Retina (tissue), 1 donor: ENCODE data around the gene CCL1.
A peak's percentile ranks its signal among the peaks of the same experiment; 100 is the strongest.

Experiments
- DNase-seq: peaks from one replicate; pipeline ENCODE4 v3.0.0-alpha.2; 2016

CCL1 gene

DNA sequence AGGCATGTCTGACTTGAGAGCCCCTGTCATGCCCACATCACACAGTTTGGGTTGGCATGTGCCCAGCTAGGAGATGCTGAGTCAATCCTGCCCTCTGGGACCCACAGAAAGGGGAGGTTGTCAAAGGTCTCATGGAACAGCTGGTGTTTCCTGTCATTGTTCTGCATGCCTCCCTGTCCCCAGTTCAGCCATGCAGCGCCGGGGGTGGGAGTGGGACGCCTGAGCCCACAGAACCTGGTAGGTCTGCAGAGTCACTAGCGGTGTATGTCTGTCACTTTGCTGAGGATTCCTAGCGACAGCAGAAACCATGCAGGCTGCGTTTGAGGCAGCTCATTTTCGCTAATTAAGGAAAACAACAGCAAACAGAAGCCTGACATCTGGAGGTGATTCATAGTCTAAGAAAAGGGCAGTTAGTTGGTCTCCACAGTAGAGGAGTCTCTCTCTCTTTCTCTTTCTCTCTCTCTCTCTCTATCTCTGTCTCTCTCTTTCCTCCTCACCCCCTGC is 19.6 kb upstream of the CCL1 start:
- no peak for DNase-seq

DNA sequence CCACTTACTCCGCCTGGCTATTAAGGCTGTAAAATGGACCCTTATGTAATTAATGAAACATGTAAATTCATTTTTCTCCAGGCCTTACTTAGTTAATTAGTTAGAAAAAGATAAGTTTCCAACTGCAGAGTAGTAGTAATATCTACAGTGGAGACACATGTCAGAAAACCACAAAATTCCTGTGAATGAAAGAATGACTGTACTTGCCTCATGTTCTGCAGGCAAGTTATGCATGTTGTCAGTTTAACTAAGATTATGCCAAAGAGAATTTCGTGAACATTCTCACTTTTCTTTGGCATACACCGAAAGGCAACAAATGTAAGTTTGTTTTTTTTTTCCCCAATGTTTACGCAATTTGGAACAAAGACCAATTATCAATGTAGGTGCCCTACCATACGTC is 16.8 kb upstream of the CCL1 start:
- no peak for DNase-seq

DNA sequence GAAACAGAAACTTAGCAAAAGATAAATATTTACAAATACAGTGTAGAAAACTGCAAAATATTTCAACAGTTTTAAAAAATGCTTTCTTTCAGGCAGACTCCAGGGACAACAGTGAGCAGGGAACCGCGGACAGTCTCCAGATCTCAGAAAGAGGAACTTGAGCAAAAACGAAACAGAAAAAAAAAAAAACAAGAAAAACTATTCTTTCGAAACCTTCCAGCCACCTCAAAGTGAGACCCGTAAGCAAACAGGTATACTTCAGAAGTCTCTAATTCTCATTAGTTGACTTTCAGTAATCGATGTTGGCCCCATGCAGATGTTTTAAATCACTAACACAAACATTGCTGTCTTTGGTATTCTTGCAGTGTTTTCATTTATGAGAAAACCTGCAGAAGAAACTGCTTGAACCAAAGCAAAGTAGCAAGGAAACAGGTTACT is 15.7 kb upstream of the CCL1 start:
- DNase-seq: no peak

DNA sequence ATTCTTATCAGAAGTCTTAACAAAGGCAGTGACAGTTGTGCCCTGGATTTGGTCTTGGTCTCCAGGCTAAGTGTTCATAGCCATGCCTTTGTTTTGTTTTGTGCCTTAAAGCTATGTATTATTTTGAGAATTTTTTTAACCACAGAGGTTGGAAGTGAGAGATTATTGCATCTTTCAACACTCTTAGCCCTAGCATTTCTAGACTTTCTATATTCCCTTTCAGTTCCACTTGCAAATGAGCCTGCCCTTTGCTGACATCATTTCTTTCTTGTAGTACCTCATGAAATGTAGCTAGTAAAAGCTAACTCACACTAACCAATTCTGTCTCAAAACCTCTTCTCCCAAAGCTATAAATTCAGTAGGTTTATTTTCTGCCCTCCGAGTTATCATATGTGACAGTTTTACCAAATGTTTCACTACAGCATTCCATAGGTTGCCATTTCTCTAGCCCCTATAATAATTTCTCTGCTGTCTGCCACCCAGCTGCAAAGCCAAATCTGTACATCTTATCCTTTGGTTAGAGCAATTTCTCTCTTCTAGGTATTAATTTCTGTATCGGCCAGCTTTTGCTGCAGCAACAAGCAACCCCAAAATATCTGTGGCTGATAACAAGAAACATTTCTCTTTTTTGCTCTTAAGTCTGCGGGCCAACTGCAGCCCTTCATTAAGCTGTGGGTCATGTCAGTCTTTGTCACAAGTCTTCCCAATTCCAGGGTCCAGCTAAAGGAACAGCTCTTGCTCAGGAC is 14.2 kb upstream of the CCL1 start:
- no peak for DNase-seq

DNA sequence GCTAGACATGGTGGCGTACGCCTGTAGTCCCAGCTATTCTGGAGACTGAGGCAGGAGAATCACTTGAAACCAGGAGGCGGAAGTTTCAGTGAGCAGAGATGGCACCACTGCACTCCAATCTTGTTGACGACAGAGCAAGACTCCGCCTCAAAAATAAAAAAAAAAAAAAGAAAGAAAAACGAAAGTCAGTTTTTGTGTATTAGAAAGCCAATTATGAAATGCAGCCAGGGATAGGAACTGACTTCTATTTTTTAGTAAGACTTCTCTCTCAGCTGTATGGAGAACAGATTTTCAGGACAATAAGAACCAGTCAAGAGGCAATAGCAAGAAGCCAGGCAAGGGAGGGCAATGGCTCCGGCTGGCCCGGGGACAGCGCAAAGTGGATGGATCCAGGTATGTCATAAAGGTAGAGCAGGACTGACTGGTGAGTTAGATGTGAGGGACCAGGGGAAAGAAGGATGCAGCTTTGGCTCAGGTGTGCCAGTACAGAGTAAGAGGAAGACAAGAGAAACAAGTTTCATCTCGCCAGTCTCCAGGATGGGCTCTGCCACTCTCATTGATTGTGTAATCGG is 12.5 kb upstream of the CCL1 start:
- no peak for DNase-seq

DNA sequence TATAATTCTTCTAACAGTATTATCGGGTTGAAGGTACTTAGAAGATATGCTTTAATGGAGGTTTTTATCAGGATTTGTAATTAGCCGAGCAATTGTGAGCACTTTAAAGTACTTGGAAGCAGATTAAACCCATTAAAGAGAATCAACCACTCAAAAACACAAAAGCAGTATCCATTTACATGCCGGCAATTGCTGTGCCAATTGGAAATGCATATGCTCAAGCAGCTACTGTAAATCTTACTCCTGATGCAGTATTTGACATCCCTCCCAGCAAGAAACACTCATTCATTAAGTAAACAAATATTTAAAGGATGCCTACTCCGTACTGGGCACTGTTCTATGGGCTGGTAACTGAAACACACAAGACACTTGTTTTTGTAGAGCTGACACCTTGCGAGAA is 11.4 kb upstream of the CCL1 start:
- DNase-seq: no peak

DNA sequence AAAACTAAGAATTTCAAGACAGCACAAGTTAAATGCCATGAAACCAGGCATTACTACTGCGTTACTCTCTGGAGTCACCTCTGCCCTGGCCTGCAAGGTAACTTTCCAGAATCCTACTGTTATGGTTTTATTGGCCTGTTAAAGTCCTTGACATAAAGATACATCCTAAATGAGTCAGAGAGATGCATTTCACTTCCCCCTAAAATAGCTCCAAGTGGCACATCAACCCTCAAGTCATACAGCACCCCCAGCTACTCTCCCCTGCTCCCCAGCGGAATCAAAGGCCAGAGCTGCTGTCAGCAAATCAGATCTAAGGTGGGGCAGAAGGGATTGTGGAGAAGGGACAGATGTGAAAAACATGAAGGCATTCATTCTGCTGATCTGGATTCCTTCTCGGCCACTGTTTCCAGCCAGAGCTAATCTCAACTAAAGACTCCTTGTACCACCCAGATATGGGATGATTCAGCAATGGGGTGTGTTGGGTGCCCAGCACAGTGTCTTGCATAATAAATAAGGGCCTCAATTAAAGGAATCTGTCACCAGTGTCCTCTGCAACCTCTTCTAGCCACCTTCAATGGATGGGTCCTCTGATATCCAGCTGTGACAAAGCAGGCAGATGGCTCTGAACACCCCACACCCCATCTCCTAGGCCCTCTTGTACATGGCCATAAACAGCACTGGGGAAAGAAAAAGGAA is 8.5 kb upstream of the CCL1 start:
- DNase-seq: no peak

DNA sequence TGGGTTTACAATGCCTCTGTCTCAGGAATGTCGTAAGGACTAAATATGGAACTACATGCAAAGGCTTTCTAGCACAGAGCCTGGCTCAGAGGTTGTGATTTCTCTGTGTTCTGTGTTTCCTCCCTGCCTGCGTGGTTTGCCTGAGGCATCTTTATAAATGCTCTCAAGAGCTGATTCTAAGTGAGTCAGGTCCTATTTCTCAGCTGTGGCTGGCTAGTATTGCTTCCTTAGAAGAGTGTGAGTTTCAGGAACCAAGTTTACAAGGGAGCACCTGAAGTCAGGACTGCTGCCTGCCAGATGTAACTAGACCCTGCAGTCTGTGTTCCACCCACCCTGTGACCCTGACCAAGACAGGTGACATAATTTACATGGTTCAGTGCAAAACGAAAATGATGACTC is 8.0 kb upstream of the CCL1 start:
- no peak for DNase-seq

DNA sequence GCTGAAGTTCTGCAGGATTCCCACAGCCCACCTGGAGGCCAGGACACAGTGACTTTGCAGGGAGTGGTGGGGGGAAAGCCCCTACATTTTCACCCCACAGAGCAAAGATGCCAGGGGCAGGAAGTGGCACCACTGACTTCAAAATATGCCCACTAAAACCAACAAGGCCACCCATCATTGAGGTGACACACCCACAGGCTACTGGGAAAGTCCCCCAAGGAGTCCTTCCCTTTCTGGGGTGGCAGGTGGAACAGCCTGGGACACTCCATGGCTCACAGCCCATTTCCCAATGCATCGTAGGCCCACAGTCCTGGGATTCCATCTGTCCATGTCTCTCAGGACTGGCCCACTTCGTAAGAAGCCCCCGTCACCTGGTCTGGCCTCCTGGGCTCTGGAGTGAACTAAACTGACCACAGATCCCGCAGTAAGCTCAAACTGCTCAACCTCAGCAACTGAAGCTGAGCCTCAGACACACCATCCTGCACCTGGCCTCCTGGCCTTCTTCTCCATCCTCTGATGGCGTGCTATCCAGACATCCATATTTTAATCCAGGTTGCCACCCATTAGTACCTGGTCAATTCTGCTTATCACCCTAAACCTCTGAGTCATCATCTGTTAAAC is 7.5 kb upstream of the CCL1 start:
- no peak for DNase-seq

DNA sequence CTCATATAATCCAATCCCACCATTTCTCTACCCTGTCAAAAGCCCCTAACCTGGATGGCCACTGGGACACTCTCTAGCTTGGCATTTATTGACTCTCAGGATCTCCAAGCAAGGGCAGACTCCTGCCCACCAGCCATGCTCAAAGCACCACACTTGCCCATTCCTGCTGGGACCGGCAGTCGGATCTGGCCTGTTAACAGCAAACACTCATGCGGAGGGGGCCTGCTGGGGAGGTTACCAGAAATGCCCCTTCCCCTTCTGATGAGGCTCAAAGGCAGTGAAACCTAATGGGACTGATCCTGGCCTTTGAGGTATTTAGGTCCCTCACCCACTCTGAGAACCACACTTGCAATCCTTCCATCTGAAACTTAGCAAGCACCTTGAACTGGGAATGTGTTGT is 6.5 kb upstream of the CCL1 start:
- no peak for DNase-seq

DNA sequence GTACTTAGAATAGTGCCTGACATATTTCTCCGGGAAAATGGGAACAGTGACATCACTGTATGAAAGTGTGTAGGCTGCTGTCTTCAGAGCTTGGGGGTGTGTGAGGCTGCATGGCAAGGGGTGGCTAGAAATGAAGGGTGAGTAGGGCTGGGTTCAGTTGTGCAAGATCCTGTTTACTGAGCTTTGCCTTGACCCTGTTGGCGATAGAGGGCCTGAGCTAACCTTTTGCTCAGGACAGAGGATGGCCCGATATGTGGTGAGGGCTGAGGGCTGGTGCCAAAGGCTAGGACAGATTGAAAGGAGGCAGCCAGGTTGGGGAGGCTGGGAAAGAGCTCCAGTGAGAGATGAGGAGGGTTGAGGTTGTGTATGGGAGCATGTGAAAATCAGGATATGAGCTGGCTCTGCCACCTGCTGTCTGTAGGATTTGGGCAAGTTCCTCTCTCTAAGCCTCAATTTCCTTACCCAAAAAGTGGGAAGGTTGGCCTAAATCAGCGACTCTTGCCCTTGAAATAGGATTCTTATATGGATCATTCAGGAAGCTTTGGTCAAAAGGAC is 6.0 kb upstream of the CCL1 start:
- DNase-seq: no peak

DNA sequence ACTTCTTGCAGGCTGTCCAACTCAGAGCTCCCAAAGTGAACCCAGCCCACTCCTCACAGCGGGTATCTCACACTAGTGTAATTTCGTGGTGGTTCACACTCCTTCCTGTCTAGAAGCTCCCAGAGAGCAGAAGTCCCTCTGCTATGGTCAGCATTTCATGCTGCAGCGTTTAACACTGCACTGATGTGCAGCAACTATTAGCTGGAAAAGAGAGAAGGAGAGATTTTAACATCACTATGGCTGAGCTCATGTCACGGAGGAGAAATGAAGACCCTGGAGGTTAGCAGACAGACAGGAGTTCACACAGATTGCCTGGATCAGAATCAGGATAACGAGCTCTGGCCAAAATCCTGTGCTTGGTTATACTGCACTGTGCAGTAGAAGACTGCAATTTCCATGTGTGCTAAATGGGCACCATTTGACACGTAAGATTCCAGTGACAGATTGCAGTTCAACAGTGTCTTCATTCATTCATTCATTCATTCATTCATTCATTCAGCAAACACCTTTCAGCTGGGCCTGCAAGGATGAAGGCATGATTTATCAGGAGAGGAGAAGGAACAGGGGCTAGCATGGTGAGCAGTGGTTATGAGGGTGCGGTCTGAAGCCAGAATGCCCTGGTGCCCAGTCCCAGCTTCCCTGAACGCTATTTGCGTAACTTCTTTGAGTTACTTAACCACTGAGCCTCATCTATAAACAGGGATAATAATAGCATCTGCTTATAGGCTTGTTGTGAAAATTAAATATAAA is 5.3 kb upstream of the CCL1 start:
- DNase-seq: no peak

DNA sequence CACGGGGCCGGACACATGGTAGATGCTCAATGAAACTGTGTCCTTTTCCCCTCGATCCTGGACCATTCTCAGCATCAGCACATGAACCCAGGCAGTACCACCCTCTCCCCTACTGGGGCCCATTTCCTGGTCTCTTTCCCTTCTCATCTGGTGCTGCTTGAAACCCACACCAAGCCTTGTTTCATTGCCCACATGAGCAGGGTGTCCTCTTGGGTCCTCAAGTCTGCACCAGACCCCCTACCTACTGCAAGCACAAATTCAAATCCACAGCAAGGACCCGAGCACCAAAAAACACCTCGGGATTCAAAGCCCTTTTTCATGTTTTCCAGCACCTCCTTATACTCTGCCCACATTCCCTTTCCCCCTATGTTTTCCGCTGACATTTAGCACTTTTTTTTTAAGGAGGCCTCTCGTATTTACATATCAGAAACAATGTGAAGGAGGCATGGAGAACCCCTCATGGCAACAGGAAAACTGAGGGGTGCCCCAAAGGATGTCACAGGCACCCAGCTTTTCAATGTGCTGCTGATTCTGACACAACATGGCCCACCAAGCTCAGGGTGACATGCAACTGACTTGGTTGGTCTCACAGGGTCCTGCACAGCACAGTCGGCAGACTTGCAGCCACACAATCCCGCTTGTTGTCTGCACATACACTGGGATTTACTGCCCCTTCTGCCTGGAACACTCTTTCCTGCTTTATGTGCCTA is 4.6 kb upstream of the CCL1 start:
- DNase-seq: no peak

DNA sequence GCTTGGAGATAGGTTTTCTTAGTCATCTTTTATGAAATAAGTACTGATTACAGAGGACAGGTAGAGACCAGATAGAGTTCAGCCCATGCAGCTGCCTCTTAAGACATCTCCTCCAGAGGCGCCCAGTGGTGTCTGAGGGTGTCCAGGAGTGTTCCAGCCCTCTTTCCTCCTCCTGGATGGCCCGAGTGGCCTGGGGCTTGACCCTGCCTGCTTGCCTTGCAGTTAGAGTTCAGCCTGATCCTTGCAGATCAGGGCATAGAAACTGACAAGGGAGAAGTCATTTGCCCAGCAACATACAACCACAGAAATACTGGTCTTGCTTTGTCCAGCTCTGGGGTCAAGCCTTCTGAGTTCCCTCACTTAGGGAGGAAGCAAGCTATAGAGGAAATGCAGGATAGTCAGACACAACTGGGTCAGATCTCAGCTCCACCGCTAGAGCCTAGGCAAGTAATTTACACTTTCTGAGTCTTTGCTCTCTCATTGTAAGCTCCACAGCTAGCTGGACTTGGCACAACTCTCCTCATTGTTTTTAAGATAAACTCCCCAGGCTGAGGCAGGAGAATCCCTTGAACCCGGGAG is 3.6 kb upstream of the CCL1 start:
- no peak for DNase-seq

DNA sequence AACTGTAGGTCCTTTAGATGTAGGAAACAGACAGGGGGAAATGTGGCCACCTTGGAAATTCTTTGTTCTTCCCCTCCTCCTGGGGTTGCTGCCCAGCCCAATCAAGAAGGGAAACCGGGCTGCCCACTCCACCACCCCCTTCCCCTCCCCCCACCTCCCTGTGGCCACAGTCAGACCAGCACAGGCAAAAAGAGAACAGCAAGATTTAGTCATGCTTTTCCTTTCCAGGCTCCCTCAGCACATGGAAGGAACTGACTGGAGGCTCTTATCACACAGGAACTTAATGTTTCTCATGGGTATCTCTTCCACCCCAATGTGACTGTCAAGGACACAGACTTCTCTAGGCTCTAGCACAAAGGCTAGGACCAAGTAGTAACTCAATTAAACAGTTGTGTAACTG is 3.0 kb upstream of the CCL1 start:
- no peak for DNase-seq

DNA sequence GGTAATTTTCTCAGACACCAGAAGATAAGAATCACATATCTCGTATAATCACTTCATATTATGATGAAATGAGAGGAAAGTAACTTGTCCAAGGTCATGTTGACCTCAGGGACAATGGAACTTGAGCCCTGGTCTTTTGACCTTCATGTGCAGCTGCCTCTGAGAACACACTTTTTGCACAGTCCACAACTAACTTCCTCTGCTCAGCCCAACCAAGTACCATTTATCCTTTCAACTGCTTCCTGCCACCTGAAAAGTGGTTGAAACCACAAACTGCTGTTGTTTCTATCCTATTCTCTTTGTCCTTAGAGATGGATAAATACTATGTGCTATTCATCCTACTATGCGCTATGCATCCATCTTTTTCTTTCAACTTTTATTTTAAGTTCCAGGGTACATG is 2.3 kb upstream of the CCL1 start:
- DNase-seq: no peak

DNA sequence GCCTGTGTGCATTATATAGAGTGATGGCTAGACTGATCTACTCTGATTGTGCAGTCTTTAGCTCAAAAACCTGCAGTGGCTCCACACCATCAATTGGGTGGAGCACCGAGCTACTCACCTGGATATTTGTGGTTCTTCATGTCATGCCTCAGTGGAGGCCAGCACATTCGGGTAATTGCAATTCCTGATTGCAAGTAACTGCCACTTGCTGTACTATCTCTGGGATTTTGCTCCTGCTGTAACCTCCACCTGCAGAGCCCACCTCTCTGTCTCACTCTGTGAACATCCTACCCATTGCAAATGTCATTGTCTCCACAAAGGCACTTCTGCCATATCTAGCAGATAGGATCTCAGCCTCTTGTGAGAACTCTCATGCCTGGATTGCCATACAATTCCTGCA is 1.7 kb upstream of the CCL1 start:
- no peak for DNase-seq

DNA sequence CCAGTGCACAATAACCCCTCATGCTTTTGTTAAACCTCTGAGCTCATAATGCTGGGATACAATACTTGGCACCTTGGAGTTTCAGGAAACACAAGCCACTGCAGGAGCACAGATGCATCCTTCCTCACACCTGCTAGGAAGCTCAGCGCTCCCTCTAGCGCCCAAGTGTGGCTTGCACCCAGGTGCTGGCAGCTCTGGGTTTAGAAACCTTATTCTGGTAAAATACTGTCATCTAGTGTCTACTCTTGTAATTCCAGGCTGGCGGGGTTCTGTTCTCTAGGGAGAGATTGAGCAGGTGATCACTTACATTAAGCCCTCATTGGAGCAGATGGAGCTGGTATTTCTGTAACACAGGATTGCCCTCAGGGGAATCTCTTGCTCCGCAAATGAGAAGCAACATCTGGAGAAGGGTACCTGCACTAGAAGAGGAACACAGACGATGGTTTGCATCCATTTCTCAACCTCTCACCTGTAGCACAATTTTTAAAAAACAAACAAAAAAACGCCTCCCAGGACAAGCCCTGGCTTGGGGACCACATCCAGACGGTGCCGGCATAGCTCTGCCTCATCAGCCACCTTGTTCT is 1.5 kb downstream of the CCL1 start:
- peak; percentile 86 for DNase-seq

DNA sequence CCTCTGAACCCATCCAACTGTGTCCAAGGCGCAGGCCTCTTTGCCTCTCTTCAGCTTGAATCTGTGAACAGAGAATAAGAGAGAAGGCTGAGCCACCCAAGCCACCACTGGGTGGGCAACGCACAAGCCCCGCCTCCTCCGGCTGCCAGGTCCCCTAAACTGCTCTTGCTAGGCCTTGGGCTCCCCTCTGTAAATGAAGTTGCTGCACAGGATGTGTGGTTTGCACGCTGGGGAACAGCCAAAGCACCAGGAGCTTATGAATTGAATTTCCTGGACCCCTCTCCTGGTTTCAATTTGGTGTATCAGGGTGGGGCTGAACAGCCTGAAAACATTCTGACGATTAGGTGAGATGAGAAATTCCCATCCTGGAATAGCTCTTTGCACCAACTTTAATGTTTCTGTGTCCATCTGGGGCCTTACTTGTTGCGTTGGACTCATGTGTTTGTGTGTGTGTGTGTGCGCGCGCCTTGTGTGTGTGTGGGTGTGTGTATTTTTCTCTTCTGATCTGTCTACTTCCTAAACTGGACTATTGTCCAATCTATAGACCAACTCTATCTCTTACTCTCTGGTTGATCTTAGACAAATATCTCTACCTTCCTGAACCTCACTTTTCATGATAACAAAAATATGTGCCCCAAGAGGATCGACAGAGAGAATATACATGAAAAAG is 2.3 kb downstream of the CCL1 start:
- no peak for DNase-seq

DNA sequence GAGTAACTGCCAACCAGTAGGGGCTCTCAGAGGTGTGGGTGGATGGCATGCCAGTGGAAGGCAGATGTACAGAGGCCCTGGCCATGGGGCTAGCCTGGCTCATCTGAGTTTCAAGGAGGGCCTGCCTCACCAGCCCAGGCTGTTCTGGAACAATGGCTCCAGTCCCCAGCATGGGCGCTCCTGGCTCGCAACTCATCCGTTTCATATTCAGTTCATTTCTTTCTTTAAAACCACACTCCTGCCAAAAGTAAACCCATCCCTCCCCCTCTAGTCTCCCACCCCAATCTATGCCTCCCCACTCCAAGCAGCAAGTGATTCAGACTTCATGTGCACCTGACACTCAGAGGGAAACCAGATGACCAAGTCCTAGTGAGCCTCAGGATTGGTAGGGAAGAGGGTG is 4.4 kb downstream of the CCL1 start:
- DNase-seq: no peak

DNA sequence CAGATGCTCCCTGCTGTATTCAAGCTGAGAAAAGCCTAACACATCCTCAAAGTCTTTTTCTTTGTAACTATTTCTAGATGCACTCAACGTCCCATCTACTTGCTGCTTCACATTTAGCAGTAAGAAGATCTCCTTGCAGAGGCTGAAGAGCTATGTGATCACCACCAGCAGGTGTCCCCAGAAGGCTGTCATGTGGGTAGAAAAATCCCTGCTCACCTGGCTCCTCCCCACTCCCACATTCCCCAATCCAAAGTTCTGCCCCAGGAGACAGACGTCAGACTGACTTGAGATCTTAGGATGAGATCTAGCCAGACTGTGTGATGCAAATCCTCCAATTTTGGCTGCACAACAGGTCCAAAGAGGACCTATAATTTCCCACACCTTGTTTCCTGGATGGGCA is 5.6 kb downstream of the CCL1 start:
- DNase-seq: no peak
